AG04450 (cell line): ENCODE measurements around the gene ZSCAN12. TPM values are rescaled to one million over a fixed set of nuclear protein-coding genes. Genes with fewer than 3 reads are reported as not detected.
"Not testable (repeated sequence)": the region's sequence is repeated elsewhere in the genome, so short reads cannot be mapped to it uniquely, and the experiment has no call there.

Experiments
- CTCF ChIA-PET: fragments of 300-600, 350-600 bp; formaldehyde crosslinking; extraction: SDS; loops from one replicate; lab custom pipeline; 2022; ENCODE audit warnings: antibody characterized with exemption, inconsistent platforms; lab: Charles Lee
- POLR2A ChIA-PET: fragments of 350-600 bp; formaldehyde crosslinking; extraction: SDS; loops from one replicate; lab custom pipeline; 2021; ENCODE audit warnings: antibody characterized with exemption, inconsistent platforms; lab: Yijun Ruan, JAX
- DNase-seq: peaks from one replicate; pipeline ENCODE4 v3.0.0-alpha.2; 2011; ENCODE audit warnings: low read depth, low spot score
- H3K27ac ChIP-seq: one replicate; pipeline ENCODE4 v1.5.1; 2012; ENCODE audit warnings: low read depth, low read length, control low read depth
- H3K27me3 ChIP-seq: one replicate; pipeline ENCODE4 v1.6.0; 2012; ENCODE audit warnings: low read length; ENCODE audit not compliant: control insufficient read depth, insufficient read depth
- H3K4me3 ChIP-seq: 2 replicates; pipeline ENCODE4 v1.5.1; 2011; ENCODE audit warnings: mild to moderate bottlenecking, low read depth, low read length, control low read depth
- H3K9me3 ChIP-seq: 2 replicates; pipeline ENCODE4 v1.5.1; 2012; ENCODE audit warnings: low read length; ENCODE audit not compliant: control insufficient read depth, insufficient read depth
- polyA minus RNA-seq: library from RNA; depleted of rRNA, polyadenylated mRNA; stranded (reverse); fragments of >200 nt; gene quantifications from 2 replicates; pipeline ENCODE4 v1.2.3, GENCODE V29; 2011; rRNA and poly(A)+ RNA removed
- polyA plus RNA-seq: library from polyadenylated mRNA; depleted of rRNA; stranded (reverse); fragments of >200 nt; gene quantifications from 2 replicates; pipeline ENCODE4 v1.2.3, GENCODE V29; 2011; rRNA removed
- TF ChIP-seq, protein P1 (sequence below): IDR thresholded peaks from 2 replicates; pipeline ENCODE4 v1.5.1; 2011; ENCODE audit warnings: low read depth, low read length, control low read depth, inconsistent platforms

Gene ZSCAN12
- polyA plus RNA-seq (4.0 and 5.5 TPM in 2 replicates), polyA minus RNA-seq (6.1 and 8.2 TPM in 2 replicates)

DNA sequence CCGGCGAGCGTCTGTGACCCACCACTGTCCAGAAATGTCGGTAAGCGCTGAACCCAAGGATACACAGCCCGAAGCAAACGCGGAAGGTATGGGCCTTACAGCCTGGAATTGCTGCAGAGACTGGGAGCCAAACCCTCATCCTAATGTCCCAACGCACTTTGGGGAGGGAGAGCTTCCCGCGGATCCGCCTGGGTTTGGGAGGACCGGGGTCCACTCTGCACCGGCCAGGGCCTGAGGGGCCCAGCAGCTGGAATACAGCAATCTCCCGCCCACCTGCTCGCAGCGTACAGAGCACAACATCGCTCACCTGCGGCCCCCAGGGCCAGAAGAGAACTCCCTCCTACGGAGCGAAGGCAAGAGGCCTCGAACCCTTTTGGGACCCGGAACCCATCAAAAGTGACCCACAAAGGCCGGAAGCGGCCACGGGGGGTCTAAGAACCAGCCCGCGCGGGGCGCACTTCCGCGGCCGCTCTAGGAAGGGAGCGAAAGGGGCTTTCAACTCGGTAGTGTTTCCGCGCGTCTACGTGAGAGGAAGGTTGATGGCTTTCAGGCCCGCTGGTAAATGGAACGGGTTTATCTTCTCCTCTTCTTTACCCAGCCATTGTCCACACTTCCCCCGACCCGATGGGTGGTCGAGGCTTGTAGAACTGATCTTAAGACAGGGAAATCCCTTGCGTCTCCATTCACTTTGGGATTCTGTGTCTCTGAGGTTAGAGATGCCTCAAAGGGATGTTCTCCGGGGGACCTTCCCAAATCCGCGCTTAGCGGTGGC is at the start of gene ZSCAN12:
ZSCAN12 (minus strand) TSS at position 398 of the 772 bp plus-strand sequence. CDS start 1,342 bp downstream, outside the sequence.
- Histone ChIP-seq H3K27me3 (no peaks in the 10 kb centered on the region), H3K9me3 (no peaks in the 10 kb centered on the region; the same call in 1 of the 2 replicates), H3K27ac (peak within 1 kb of the TSS; percentile 81), H3K4me3 (peak within 1 kb of the TSS; percentile 98)
- CTCF ChIA-PET, result interaction anchor here (0.5 to 1.1 kb wide), 3 partner anchors 15 to 44 kb away, joined by 3 to 4 read pairs (median 4); no protein-coding TSS in a partner anchor
- DNase-seq, result peak; percentile 72
- TF ChIP-seq, protein P1, sequence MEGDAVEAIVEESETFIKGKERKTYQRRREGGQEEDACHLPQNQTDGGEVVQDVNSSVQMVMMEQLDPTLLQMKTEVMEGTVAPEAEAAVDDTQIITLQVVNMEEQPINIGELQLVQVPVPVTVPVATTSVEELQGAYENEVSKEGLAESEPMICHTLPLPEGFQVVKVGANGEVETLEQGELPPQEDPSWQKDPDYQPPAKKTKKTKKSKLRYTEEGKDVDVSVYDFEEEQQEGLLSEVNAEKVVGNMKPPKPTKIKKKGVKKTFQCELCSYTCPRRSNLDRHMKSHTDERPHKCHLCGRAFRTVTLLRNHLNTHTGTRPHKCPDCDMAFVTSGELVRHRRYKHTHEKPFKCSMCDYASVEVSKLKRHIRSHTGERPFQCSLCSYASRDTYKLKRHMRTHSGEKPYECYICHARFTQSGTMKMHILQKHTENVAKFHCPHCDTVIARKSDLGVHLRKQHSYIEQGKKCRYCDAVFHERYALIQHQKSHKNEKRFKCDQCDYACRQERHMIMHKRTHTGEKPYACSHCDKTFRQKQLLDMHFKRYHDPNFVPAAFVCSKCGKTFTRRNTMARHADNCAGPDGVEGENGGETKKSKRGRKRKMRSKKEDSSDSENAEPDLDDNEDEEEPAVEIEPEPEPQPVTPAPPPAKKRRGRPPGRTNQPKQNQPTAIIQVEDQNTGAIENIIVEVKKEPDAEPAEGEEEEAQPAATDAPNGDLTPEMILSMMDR, result peak; percentile 71
- POLR2A ChIA-PET, result interaction anchor here (0.8 to 1.3 kb wide), 4 partner anchors 16 to 258 kb away, joined by 3 to 7 read pairs (median 6); no protein-coding TSS in a partner anchor

DNA sequence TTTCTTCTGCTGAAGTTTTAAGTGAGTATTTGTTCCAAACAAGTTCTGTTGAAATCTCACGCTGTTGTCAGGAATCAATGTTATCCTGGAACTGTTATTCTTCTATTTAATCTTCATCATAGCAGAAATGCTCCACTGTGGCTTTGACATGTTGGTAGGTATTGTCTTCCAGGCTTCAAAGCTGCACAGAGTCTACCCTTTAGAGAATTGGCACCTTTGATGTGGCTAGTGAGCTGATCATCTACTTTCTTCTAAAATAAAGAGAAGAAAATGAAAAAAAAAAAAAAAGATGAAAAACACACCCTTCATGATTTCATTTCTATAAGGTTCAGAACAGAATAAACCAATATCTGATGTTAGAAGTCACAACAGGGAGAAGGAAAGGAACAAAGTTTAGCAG is 49.5 kb upstream of the ZSCAN12 start:
- TF ChIP-seq, protein P1, result no peak
- H3K9me3 ChIP-seq, result no peaks in the 10 kb centered on the region; the same call in none of the 2 replicates
- CTCF ChIA-PET, result interaction anchor here (0.7 kb wide), 1 partner anchor 79 kb away, joined by 3 read pairs; no protein-coding TSS in a partner anchor
- no peaks in the 10 kb centered on the region for H3K27me3 ChIP-seq
- no peak overlapping the region for H3K4me3 ChIP-seq
- H3K27ac ChIP-seq, result no peak overlapping the region
- DNase-seq, result no peak
- POLR2A ChIA-PET, result interaction anchor here (0.6 kb wide), 1 partner anchor 447 kb away, joined by 8 read pairs; no protein-coding TSS in a partner anchor

DNA sequence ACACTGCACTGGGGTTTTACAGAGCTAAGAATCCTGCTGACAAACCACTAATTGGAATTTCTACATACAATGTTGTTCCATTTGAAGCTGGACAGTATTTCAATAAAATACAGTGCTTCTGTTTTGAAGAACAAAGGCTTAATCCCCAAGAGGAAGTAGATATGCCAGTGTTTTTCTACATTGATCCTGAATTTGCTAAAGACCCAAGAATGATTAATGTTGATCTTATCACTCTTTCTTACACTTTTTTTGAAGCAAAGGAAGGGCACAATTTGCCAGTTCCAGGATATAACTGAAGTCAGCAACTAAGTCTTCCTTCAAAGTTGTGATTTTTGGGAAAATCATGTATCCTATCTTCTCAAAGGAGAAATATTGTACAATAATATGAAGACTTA is 48.0 kb upstream of the ZSCAN12 start:
- POLR2A ChIA-PET, result interaction anchor here (0.7 kb wide), 1 partner anchor 48 kb away, joined by 3 read pairs; the partner anchor contains the start of gene ZSCAN12
- peak overlapping the region; percentile 60 for H3K4me3 ChIP-seq
- H3K27ac ChIP-seq, H3K9me3 ChIP-seq, H3K27me3 ChIP-seq, CTCF ChIA-PET, DNase-seq: not testable (repeated sequence)

DNA sequence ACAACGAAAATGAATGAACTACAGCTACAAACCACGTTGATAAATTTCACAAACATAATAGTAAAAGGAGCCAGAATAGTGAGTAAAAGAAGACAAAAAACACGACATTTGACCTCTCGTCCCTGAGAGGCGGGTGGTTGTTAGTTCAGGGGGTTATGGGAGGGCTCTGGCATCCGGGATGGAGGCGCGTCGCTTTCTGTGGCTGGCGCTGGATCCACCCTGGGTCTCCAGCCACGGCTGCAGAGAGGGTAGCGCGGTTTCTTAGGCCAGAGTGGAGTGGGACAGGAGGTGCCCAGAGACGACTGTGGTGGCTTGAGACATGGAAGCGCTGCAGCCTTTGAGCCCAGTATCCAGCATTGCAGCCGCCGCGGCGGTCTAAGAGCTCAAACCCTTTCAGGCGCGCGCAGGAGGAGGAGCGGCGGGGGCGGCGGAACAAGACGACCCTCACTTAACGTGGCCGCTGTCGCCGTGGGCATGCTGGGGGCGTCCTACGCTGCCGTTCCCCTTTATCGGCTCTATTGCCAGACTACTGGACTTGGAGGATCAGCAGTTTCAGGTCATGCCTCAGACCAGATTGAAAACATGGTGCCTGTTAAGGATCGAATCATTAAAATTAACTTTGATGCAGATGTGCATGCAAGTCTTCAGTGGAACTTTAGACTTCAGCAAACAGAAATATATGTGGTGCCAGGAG is 47.4 kb upstream of the ZSCAN12 start:
- CTCF ChIA-PET, result no interaction called here
- DNase-seq, result no peak
- peak overlapping the region; percentile 60 for H3K4me3 ChIP-seq
- no peaks in the 10 kb centered on the region for H3K27me3 ChIP-seq
- H3K9me3 ChIP-seq, result no peaks in the 10 kb centered on the region; the same call in none of the 2 replicates
- TF ChIP-seq, protein P1, result no peak
- H3K27ac ChIP-seq, result no peak overlapping the region
- POLR2A ChIA-PET, result interaction anchor here (0.7 kb wide), 1 partner anchor 48 kb away, joined by 3 read pairs; the partner anchor contains the start of gene ZSCAN12

DNA sequence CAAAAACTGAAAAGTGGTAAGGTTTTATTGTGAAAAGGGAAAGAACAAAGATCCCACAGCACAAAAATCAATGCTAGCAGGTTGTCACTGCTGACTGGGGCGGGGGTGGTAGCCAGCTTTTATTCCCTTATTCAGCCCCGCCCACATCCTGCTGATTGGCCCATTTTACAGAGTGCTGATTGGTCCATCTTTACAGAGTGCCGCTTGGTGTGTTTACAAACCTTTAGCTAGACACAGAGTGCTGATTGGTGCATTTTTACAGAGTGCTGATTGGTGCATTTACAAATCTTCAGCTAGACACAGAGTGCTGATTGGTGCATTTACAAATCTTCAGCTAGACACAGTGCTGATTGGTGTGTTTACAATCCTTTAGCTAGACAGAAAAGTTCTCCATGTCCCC is 45.2 kb upstream of the ZSCAN12 start:
- CTCF ChIA-PET, H3K27me3 ChIP-seq, DNase-seq, H3K4me3 ChIP-seq, H3K9me3 ChIP-seq, POLR2A ChIA-PET, H3K27ac ChIP-seq: not testable (repeated sequence)
